Stimulated activated CD8-positive, alpha-beta memory T cell treated with anti-CD3 and anti-CD28 coated beads, Interleukin-4, amount 100 ng/mL, for 1 hour (primary cell): ENCODE results near the gene CYP46A1.
"Not testable (repeated sequence)": the region's sequence is repeated elsewhere in the genome, so short reads cannot be mapped to it uniquely, and the experiment has no call there.

ENCODE experiments used
- DNase-seq, 2 donors: peaks; one replicate each; pipeline ENCODE4 v3.0.0-alpha.2; 2020; ENCODE audit warnings: low read depth in 2 of 2, low spot score in 1 of 2

The CYP46A1 gene

DNA sequence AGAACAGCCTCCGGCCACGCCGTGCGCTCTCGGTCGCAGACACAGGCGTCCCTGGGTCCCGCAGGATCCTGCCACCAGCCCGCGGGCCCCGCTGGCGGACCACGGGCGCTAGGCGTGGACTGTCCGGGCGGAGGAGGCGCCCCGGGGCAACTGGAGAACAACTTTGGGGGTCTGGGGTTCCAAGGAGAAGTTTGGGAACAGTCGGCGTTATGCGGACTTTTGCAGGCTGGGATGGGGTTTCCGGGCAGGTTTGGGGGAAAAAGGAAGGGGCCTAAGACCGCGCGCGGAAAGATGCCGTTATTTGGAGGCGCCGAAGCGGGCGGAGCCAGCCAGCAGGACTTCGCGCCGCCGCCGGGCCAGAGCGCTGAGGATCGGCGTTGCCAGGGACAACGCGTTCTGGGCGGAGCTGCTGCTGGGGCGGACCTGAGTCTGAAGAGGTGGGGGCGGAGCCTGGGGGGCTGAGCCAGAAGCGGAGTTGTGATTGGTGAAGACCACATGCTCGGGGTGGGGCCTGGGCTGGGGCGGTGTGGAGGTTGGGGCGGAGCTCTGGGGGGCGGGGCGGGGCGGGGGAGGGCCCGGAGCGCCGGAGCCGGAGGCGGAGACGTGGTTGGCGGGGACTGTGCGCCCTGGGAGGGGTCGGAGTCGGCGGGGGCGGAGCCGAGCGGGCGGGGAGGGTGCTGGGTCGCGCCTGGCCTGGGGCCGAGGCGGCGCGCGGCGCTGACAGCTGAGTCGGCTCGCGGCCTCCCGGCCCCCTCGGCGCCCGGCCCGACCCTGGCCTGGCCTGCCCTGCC is at the start of gene CYP46A1:
Gene CYP46A1 (plus strand): TSS at position 680 of the 791 bp plus-strand sequence. CDS start 120 bp downstream, outside the sequence.
- peak; percentile 99 for DNase-seq

GRCh38 chr14:99634443-99634842 is 49.7 kb upstream of the CYP46A1 start:
- DNase-seq: no peak

DNA sequence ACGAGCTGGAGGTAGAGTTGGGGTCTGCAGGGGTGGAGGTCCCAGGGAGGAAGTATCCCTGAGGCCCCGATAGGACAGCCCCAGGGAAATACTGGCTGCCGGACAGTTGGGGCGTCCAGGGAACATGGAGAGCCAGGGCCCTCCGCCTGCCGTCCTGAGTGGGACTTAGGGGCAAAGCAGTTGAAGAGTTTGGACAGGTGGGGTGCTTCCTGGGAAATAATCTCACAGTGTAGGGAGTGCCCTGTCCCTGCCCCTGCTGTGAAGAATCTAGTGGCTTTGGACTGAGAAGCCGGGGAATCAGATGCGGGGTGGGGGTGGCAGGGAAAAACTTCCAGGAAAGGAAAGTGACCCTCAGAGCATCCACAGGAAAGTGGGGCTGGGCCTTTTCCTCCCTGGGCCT is 49.0 kb upstream of the CYP46A1 start:
- no peak for DNase-seq

DNA sequence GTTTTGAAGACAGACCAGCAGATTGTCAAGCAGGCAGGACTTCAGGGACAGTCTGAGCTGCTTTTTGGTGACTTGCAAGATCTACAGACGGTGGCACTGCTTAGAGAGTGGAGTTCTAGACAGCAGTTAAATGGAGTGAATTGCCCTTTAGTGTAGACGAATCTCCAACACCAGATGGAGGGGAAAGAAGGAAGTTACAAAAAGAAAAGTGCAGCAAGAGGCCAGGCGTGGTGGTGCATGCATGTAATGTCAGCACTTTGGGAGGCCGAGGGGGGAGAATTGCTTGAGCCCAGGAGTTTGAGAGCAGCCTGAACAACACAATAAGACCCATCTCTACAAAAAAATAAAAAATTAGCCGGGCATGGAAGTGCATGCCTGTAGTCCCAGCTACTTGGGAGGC is 47.6 kb upstream of the CYP46A1 start:
- no peak for DNase-seq

DNA sequence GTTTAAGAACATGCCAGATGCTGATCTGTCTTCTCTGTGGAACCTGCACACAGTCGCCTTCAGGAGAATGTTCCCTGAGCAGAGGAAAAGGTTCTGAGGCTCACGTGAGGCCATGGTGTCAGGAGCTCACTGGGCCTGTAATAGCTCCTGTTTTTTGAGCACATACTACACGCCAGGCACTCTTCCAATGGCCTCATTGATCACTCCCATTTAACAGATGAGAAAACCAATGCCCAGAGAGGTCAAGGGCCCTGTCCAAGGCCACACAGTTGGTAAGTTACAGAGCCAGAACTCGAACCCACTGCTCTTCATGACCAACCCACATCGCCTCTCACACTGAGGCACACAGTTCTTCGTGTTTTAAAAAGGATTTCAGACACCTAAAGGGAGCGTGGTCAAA is 46.5 kb upstream of the CYP46A1 start:
- no peak for DNase-seq

DNA sequence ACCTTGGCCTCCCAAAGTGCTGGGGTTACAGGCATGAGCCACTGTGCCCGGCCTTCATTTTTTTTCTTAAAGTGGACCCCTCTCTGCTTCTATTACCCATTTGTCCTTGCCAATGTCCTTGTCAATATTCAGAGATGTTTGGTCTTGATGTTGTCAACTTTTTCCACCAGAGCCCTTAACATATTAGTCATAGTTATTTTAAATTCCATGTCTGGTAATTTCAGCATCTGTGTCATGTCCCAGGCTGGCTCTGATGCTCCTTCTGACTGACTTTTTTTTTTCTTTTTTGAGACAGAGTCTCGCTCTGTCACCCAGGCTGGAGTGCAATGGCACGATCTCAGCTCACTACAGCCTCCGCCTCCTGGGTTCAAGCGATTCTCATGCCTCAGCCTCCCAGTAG is 41.3 kb upstream of the CYP46A1 start:
- DNase-seq: not testable (repeated sequence)

DNA sequence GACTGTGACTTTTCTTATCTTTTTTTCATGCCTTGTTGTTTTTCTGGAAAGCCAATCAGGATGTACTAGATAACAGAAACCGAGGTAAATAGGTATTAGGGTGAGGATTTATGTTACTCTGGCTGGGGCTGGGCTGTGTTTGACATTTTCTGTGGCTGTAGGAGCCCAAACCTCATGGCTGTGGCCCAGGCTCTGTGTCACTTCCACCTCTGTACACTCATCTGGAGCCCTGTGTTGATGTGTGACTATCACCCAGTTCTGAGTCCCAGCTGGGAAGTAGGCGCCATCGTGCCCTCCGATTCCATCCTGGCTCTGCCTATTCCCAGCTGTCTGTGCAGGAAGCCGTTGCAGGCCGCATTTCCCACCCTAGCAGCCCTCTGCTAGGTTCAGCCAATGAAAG is 40.8 kb upstream of the CYP46A1 start:
- DNase-seq: no peak

- DNase-seq: no peak
Measured at GRCh38 chr14:99644035-99644587, 40.0 kb upstream of the CYP46A1 start.

- no peak for DNase-seq
Measured at GRCh38 chr14:99644723-99645544, 39.2 kb upstream of the CYP46A1 start, which contains the start of gene HHIPL1. Gene HHIPL1, plus strand, starts transcription at chr14:99645129. Its CDS starts 79 bp downstream, at chr14:99645208.

GRCh38 chr14:99645545-99646505 is 38.3 kb upstream of the CYP46A1 start:
- no peak for DNase-seq

- no peak for DNase-seq
Measured at GRCh38 chr14:99647411-99647810, 36.7 kb upstream of the CYP46A1 start.

- DNase-seq: no peak
Measured at GRCh38 chr14:99648027-99648784, 35.9 kb upstream of the CYP46A1 start.

- DNase-seq: no peak
Measured at GRCh38 chr14:99649219-99649618, 34.9 kb upstream of the CYP46A1 start.

DNA sequence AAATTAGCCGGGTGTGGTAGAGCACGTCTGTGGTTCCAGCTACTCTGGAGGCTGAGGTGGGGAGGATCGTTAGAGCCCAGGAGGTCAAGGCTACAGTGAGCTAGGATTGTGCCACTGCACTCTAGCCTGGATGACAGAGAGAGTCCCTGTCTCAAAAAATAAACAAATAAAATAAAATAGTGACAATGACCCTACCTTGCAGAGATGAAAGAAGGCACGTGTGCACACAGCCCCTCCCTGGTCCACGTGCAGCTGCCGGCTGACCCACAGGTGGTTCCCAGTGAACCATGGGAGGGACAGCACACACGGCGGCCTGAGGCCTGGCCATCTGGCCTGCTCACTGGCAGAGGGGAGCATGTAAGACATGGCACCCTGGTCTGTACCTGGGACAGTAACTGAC is 34.5 kb upstream of the CYP46A1 start:
- DNase-seq: no peak

DNA sequence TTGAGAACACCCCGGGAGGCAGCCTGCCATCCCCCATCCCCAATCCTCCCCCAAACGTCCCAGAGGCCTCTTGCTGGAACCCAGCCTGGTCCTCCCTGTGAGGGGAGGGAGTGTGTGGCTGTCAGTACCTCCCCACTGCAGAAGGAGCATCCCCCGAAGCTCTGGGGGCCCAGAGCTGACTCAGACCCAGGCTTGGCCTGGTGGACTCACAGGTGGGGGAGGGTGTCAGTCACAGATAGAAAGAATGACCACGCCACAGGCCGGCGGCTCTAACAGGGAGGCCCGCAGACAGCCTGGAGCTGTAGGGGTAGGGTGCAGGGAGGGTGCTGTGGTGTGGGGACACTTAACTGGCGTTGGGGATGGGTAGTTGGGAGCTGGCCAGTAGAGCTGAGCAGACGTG is 33.9 kb upstream of the CYP46A1 start:
- no peak for DNase-seq

GRCh38 chr14:99651953-99652746 is 31.9 kb upstream of the CYP46A1 start:
- no peak for DNase-seq

DNA sequence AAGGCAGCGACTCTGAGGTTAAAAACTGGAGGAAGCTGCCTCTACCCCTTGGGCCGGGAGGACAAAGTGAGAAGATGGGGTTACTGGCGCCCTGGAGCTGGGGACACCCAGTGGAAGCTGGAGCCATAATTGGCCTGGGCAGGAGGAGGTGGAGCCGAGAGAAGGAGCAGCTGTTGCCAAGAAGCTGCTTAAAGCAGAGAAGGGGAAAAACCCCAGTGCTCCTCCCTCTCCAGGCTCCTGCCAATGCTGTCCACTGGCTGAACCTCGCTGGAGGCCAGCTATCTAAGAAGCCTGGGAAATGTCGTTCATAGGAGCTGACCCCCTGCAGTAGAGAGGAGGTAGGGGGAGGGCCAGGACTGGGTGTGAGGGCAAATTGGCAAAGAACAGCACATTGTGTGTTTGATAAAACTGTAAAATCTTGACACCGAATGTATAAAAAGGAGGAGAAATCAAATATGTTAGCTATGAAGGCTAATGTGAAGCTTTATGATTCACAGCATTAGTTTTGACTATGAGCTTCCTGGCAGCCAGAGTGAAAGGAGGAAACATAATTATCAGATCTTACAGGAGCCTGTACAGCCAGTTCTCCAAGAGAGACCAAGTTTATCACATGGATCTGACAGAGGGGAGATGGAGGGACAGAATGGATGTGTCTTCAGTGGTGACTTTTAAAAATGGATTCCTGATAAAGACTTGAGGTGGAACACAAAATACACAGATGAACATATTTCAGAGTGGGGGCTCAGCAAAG is 29.7 kb upstream of the CYP46A1 start:
- DNase-seq: no peak

DNA sequence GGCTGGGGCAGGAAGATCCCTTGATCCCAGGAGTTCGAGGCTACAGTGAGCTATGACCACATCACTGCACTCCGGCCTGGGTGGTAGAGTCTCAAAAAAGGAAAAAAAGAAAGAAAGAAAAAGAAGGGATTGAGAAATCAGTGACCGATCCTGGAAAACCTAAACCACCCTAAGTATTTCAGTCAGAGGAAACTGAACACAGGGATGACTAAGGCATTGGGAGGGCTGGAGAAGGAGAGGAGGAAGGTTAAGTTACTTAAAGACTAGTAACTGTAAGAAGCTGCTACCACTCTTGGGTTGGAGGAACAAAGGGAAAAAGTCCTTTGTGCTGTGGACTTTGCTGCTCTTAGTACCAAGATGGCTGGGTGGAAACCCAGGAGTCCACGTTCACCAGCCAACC is 28.6 kb upstream of the CYP46A1 start:
- no peak for DNase-seq

GRCh38 chr14:99656171-99656570 is 27.9 kb upstream of the CYP46A1 start:
- no peak for DNase-seq
